Nephron (organoid): Measurements from ENCODE around the gene CIITA.
"Not testable (repeated sequence)": the region's sequence is repeated elsewhere in the genome, so short reads cannot be mapped to it uniquely, and the experiment has no call there.

Source experiments
- H3K27ac Mint-ChIP-seq, 3 experiments: 2 replicates each; pipeline ENCODE4 v1.8.0; 2020; ENCODE audit warnings: mixed read lengths in 3 of 3, mild to moderate bottlenecking in 2 of 3, moderate library complexity in 1 of 3
- H3K27me3 Mint-ChIP-seq: 2 replicates; pipeline ENCODE4 v1.8.0; 2021; ENCODE audit warnings: low read depth, mild to moderate bottlenecking, moderate library complexity, mixed read lengths
- H3K36me3 Mint-ChIP-seq: 2 replicates; pipeline ENCODE4 v1.8.0; 2020; ENCODE audit warnings: low read depth, mixed read lengths
- H3K4me1 Mint-ChIP-seq: 2 replicates; pipeline ENCODE4 v1.8.0; 2020; ENCODE audit warnings: mixed read lengths
- H3K4me3 Mint-ChIP-seq, 3 experiments: 2 replicates each; pipeline ENCODE4 v1.8.0; 2020; ENCODE audit warnings: mild to moderate bottlenecking in 3 of 3, mixed read lengths in 3 of 3, moderate library complexity in 2 of 3
- H3K9me3 Mint-ChIP-seq: 2 replicates; pipeline ENCODE4 v1.8.0; 2020; ENCODE audit warnings: mixed read lengths
- TF ChIP-seq, protein P1 (sequence below), 3 experiments: fragments of 200-600 bp; sonication (generic); IDR thresholded peaks; one replicate each; pipeline ENCODE4 v1.5.0; 2021; ENCODE audit warnings: antibody characterized with exemption in 3 of 3; ENCODE audit not compliant: unreplicated experiment in 3 of 3

Gene CIITA

DNA sequence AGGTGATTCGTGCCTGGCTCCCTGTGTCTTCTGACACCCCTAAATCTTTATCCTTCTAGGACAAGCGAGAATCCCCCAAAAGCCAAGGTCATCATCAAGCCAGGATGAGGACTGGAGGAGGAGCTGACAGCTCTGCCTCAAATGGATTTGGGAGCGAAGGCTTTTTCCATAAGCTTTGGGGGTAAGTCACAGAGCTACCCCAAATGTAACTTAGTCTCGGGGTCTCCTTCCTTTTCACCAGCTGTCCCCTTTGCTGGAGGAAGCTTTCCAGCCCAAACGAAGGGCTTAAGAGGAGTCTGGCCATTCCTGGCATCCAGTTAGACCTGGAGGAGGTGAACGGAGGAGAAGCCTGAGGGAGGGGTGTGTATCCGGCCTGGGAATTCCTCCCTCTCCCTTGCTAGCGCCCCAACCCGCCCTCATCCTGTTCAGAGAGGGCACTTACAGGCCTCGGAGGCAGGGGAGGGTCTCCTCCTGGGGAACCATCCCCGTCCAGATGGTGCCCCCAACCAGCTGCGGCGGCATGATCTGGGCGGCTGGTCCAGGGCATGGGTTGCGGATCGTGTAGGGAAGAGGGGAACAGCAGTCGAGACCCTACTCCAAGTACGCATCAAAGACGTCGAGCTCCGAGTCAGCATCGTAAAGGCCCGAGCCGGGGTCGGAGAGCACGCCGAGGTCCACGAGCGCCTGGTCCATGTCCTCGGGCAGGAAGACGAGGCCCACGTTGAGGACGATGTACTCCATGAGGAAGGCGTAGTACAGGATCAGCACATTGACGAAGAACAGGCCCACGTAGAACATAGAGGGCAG, 64.3 kb downstream of the CIITA start:
- Mint-ChIP-seq H3K27ac (peak overlapping the region; percentile 7 to 85 (median 51)), H3K4me3 (peak overlapping the region; percentile 95 to 98 (median 97)), H3K9me3 (no peaks in the 10 kb centered on the region), H3K4me1 (peaks cover 63% of the 10 kb centered on the region), H3K27me3 (no peaks in the 10 kb centered on the region), H3K36me3 (peaks cover 13% of the 10 kb centered on the region)
- TF ChIP-seq, protein P1, sequence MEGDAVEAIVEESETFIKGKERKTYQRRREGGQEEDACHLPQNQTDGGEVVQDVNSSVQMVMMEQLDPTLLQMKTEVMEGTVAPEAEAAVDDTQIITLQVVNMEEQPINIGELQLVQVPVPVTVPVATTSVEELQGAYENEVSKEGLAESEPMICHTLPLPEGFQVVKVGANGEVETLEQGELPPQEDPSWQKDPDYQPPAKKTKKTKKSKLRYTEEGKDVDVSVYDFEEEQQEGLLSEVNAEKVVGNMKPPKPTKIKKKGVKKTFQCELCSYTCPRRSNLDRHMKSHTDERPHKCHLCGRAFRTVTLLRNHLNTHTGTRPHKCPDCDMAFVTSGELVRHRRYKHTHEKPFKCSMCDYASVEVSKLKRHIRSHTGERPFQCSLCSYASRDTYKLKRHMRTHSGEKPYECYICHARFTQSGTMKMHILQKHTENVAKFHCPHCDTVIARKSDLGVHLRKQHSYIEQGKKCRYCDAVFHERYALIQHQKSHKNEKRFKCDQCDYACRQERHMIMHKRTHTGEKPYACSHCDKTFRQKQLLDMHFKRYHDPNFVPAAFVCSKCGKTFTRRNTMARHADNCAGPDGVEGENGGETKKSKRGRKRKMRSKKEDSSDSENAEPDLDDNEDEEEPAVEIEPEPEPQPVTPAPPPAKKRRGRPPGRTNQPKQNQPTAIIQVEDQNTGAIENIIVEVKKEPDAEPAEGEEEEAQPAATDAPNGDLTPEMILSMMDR (IDR thresholded peaks at IDR 0.05; ENCODE audit: unreplicated experiment in 3 of 3), result no peak

DNA sequence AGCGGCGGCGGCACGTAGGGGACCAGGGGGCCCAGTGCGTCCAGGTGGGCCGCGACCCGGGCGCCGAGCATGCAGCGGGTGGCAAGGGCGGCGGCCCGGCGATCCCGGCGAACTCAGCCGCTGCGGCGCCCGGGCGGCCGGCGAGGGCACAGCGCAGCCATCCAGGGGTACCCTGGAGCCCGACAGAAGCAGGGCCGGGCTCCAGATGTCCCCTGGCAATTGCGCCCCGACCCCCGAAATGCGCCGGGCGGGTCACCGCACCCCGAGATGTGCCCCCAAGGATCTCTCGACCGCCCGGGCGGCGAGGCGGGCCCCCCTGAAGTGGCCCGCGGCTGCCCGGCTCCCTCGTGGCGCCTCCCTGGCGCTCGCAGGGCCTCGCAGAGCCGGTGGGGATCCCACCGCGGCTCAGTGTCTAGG, 64.9 kb downstream of the CIITA start:
- H3K4me3 Mint-ChIP-seq, result peak overlapping the region; percentile 95 to 98 (median 97)
- not testable (repeated sequence) for H3K27ac Mint-ChIP-seq, H3K27me3 Mint-ChIP-seq, H3K9me3 Mint-ChIP-seq
- peaks cover 13% of the 10 kb centered on the region for H3K36me3 Mint-ChIP-seq
- H3K4me1 Mint-ChIP-seq, result peaks cover 64% of the 10 kb centered on the region

DNA sequence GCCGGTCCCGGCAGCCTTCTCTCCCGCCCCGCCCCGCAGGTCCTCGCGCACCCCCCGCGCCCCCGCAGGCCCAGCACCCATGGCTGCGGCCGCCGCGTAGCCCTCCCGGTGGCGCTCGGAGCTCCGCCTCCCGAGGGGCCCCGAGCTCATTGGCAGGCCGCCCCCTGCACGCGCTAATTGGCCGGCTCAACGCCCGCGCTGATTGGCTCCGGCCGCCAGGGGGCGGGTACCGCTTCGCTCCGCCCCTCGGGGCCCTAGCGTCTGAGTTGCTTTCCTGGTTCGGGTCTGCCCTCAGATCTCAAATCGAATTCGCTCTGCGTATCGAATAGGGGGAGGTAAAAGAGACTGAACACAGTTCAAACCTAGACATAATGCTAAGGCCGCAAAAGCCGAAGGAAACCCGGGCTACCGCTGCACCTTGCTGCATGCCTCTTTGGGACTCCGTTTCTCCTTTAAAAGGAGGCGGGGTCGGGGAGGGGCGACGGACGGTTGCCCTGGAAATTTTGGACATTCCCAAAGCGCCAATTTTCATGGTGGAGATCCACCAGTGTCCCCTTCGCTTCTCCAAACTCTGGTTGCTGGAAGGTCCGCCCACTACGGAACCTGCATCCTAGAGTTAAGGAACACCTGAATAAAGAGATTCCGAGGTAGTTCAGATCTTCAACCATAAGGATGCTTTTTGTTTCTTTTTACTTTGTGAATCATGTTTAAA, 65.5 kb downstream of the CIITA start, which contains the start of gene DEXI:
DEXI (minus strand) TSS at position 117 of the 712 bp plus-strand sequence. CDS start 463 bp downstream, outside the sequence.
- TF ChIP-seq, protein P1 (IDR thresholded peaks at IDR 0.05; ENCODE audit: unreplicated experiment in 3 of 3), result peak in 2 of 3 experiments; percentile 16
- Mint-ChIP-seq H3K4me3 (peak within 1 kb of the TSS; percentile 95 to 98 (median 97)), H3K27me3 (no peaks in the 10 kb centered on the region), H3K4me1 (peaks cover 69% of the 10 kb centered on the region), H3K9me3 (no peaks in the 10 kb centered on the region), H3K36me3 (peaks cover 13% of the 10 kb centered on the region), H3K27ac (peak within 1 kb of the TSS; percentile 51 to 85 (median 60))

DNA sequence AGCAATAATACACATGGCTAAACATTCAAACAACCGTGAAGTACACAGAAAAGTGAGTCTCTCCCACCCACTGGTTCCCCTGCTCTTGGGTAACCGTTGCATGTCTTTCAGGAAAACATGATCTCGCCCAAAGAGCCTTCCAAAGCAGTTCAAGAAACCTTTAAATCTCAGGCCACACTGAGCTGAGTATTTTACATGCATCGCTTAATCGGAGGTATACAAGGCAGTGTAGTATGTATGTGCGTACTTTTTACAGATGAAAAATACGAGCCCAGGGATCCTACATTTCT, 66.0 kb downstream of the CIITA start:
- no peaks in the 10 kb centered on the region for H3K27me3 Mint-ChIP-seq
- H3K9me3 Mint-ChIP-seq, result no peaks in the 10 kb centered on the region
- peak overlapping the region; percentile 20 to 61 (median 60) for H3K27ac Mint-ChIP-seq
- H3K4me1 Mint-ChIP-seq, result peaks cover 66% of the 10 kb centered on the region
- H3K4me3 Mint-ChIP-seq, result peak overlapping the region; percentile 84 to 87 (median 86)
- TF ChIP-seq, protein P1 (IDR thresholded peaks at IDR 0.05; ENCODE audit: unreplicated experiment in 3 of 3), result no peak
- peaks cover 13% of the 10 kb centered on the region for H3K36me3 Mint-ChIP-seq

DNA sequence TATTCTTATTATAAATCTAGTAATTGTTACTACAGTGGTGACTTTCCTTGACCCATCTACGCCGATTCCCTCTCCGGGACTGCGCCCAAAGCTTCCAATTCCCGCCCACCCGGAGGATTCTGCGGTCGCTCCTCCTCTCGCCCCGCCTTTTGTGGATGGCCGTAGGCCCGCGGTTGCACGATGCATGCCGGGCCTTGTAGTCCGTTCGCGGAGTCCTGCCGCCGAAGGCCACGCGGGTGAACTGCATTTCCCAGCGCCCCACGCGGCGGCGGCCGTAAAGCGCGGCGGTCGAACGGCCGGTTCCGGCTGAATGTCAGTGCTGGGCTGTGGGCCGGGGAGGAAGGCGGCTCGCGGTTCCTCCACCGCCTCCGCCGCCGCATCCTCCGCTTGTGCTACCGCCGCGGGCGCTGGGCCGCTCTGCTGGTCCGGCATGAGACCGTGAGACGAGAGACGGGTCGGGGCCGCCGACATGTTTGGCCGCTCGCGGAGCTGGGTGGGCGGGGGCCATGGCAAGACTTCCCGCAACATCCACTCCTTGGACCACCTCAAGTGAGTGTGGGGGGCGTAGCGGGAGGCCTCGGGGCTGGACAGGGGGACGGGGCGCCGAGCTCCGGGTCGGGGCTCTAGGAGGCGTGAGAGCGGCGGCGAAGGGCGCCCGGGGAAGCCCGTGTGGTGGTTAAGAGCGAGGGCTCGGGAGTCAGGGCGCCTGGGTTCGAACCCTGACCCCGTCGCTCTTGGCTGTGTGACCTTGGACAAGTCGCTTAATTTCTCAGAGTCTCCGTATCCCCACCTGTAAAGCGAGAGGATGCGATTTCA, 67.5 kb downstream of the CIITA start, which contains the start of gene CLEC16A:
CLEC16A (plus strand) TSS at position 316 of the 816 bp plus-strand sequence; CDS start at position 470, 154 bp downstream.
- peaks cover 4% of the 10 kb centered on the region for H3K36me3 Mint-ChIP-seq
- H3K4me1 Mint-ChIP-seq, result peaks cover 62% of the 10 kb centered on the region
- H3K4me3 Mint-ChIP-seq, result peak within 1 kb of the TSS; percentile 84 to 87 (median 86)
- H3K27ac Mint-ChIP-seq, result peak within 1 kb of the TSS; percentile 59 to 88 (median 61)
- TF ChIP-seq, protein P1 (IDR thresholded peaks at IDR 0.05; ENCODE audit: unreplicated experiment in 3 of 3), result no peak
- H3K27me3 Mint-ChIP-seq, result no peaks in the 10 kb centered on the region
- no peaks in the 10 kb centered on the region for H3K9me3 Mint-ChIP-seq
